ENCODE results near the gene MRPS10. TPM values are rescaled to one million over a fixed set of nuclear protein-coding genes. Genes with fewer than 3 reads are reported as not detected.

The MRPS10 gene
- total RNA-seq, 1 experiment from 2014 or later = 62.1 TPM

- TF ChIP-seq EZH2 (IDR thresholded peaks at IDR 0.05) = no peak
- TF ChIP-seq SP1 (IDR thresholded peaks at IDR 0.05; ENCODE audit: low read depth) = no peak
- no peak for TF ChIP-seq ELF1 (IDR thresholded peaks at IDR 0.05; ENCODE audit: borderline replicate concordance, low read depth)
- no peak for TF ChIP-seq POLR2A (IDR thresholded peaks at IDR 0.05; ENCODE audit: borderline replicate concordance, extremely low read depth, insufficient read depth, insufficient read length)
- no peak for TF ChIP-seq SIN3A (IDR thresholded peaks at IDR 0.05; ENCODE audit: low read depth)
- no peak for TF ChIP-seq JUND (IDR thresholded peaks at IDR 0.05)
- no peak for TF ChIP-seq ZFX (IDR thresholded peaks at IDR 0.05)
- TF ChIP-seq CEBPB (IDR thresholded peaks at IDR 0.05; ENCODE audit: low read depth) = no peak
- no peak for TF ChIP-seq TCF7L2 (IDR thresholded peaks at IDR 0.05; ENCODE audit: borderline replicate concordance, extremely low read depth, insufficient read depth, insufficient read length)
- no peak for TF ChIP-seq FOSL1 (IDR thresholded peaks at IDR 0.05; ENCODE audit: low read depth)
- TF ChIP-seq ATF3 (IDR thresholded peaks at IDR 0.05) = no peak
- no peak for TF ChIP-seq ZNF274 (IDR thresholded peaks at IDR 0.05; ENCODE audit: low read depth, low read length)
- no peak for TF ChIP-seq YY1 (IDR thresholded peaks at IDR 0.05; ENCODE audit: extremely low read depth, insufficient replicate concordance, low read depth, low read length)
- no peak for TF ChIP-seq POLR2AphosphoS5 (IDR thresholded peaks at IDR 0.05; ENCODE audit: low read depth, low read length)
- TF ChIP-seq EGR1 (IDR thresholded peaks at IDR 0.05; ENCODE audit: low read depth) = no peak
- TF ChIP-seq, protein P1, sequence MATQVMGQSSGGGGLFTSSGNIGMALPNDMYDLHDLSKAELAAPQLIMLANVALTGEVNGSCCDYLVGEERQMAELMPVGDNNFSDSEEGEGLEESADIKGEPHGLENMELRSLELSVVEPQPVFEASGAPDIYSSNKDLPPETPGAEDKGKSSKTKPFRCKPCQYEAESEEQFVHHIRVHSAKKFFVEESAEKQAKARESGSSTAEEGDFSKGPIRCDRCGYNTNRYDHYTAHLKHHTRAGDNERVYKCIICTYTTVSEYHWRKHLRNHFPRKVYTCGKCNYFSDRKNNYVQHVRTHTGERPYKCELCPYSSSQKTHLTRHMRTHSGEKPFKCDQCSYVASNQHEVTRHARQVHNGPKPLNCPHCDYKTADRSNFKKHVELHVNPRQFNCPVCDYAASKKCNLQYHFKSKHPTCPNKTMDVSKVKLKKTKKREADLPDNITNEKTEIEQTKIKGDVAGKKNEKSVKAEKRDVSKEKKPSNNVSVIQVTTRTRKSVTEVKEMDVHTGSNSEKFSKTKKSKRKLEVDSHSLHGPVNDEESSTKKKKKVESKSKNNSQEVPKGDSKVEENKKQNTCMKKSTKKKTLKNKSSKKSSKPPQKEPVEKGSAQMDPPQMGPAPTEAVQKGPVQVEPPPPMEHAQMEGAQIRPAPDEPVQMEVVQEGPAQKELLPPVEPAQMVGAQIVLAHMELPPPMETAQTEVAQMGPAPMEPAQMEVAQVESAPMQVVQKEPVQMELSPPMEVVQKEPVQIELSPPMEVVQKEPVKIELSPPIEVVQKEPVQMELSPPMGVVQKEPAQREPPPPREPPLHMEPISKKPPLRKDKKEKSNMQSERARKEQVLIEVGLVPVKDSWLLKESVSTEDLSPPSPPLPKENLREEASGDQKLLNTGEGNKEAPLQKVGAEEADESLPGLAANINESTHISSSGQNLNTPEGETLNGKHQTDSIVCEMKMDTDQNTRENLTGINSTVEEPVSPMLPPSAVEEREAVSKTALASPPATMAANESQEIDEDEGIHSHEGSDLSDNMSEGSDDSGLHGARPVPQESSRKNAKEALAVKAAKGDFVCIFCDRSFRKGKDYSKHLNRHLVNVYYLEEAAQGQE (IDR thresholded peaks at IDR 0.05; ENCODE audit: low read depth) = no peak
- TF ChIP-seq EZH2phosphoT487 (IDR thresholded peaks at IDR 0.05; ENCODE audit: borderline replicate concordance) = no peak
- no peak for TF ChIP-seq SRF (IDR thresholded peaks at IDR 0.05; ENCODE audit: low read depth)
- Histone ChIP-seq H3K36me3 (ENCODE audit: control insufficient read depth in 1 of 2, insufficient read depth in 2 of 2, low read length in 2 of 2) (no peaks in the 10 kb centered on the region), H3K27me3 (ENCODE audit: insufficient read depth, low read length) (no peaks in the 10 kb centered on the region), H4K20me1 (ENCODE audit: insufficient read depth) (no peaks in the 10 kb centered on the region), H3K79me2 (ENCODE audit: insufficient read depth, low read length) (no peaks in the 10 kb centered on the region), H3K9ac (ENCODE audit: low read length) (no peak overlapping the region), H3K4me2 (ENCODE audit: low read length) (no peak overlapping the region), H3K4me3 (replicated peaks in 1 of 2; ENCODE audit: low read depth in 1 of 2, low read length in 2 of 2) (no peak overlapping the region), H2AFZ (ENCODE audit: low read depth, low read length, poor library complexity, severe bottlenecking) (no peak overlapping the region), H3K9me3 (ENCODE audit: control insufficient read depth in 1 of 2, insufficient read depth in 1 of 2, low read depth in 1 of 2, low read length in 2 of 2) (no peaks in the 10 kb centered on the region), H3K27ac (ENCODE audit: low read depth, low read length) (no peak overlapping the region), H3K4me1 (ENCODE audit: control insufficient read depth in 1 of 2, insufficient read depth in 2 of 2, low read length in 2 of 2) (peaks cover 11 to 14% of the 10 kb centered on the region in 2 experiments; a peak in 3 of 4 replicates), H3K9me2 (ENCODE audit: insufficient read depth) (no peaks in the 10 kb centered on the region)
- ChIA-PET CTCF (no interaction called here), POLR2A (no interaction called here), RAD21 (ENCODE audit: low non-redundant PET in 1 of 2, low total read pairs in 2 of 2, uncharacterized antibody in 2 of 2, unreplicated experiment in 2 of 2) (no interaction called here)
- no peak for ATAC-seq
- no TSS peak for BruUV-seq (replicated peaks)
- DNase-seq (ENCODE audit: low read depth, low spot score) = no peak
- intact Hi-C loops (cut with micrococcal nuclease) = no loop called here
Observed at GRCh38 chr6:42190554-42191183, 27.0 kb downstream of the MRPS10 start.
